Islet precursor cell (in vitro differentiated cells): ENCODE data around the gene OR6K2.
"Not testable (repeated sequence)": the region's sequence is repeated elsewhere in the genome, so short reads cannot be mapped to it uniquely, and the experiment has no call there.

Experiments used
- DNase-seq: peaks from one replicate; pipeline ENCODE4 v3.0.0-alpha.2; 2018

Gene OR6K2, protein sequence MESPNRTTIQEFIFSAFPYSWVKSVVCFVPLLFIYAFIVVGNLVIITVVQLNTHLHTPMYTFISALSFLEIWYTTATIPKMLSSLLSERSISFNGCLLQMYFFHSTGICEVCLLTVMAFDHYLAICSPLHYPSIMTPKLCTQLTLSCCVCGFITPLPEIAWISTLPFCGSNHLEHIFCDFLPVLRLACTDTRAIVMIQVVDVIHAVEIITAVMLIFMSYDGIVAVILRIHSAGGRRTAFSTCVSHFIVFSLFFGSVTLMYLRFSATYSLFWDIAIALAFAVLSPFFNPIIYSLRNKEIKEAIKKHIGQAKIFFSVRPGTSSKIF

DNA sequence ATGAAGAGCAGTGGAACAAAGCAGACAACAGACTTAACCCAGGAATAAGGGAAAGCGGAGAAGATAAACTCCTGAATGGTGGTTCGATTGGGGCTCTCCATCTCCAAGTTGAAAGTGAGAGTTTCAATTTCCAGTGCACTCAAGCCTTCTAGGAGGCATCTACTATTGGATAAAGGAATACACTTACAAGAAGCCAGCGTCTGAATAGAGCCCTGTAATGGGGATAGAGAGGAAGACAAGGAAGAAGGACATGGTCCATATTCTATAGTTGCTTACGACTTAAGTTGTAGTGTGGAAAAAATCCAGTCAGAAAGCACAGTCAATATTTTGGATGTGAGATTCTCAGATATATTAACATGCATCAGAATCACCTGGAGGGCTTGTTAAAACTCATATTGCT lies at the start of gene OR6K2:
Gene OR6K2, minus strand, starts transcription at position 101 of the 400 bp plus-strand sequence. Its CDS starts 0 bp downstream, at position 101.
- no peak for DNase-seq

DNA sequence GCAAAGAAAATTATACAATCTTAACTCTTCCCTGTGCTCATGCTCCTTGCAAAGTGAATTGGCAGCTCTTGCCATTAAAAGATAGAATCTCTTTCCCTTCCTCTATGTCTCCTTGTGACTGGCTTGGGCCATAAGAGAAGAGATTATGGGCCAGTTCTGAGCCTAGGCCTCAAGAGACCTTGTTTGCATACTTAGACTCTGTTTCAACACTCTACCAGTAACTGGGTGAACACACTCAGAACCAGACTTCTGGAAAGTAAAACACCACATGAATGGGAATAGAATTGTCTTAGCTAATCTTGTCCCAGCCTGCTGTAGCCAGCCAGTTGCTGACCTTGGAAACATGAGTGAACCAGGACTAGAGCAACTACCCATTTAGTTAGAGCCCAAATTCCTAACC lies 35.4 kb upstream of the OR6K2 start:
- no peak for DNase-seq

DNA sequence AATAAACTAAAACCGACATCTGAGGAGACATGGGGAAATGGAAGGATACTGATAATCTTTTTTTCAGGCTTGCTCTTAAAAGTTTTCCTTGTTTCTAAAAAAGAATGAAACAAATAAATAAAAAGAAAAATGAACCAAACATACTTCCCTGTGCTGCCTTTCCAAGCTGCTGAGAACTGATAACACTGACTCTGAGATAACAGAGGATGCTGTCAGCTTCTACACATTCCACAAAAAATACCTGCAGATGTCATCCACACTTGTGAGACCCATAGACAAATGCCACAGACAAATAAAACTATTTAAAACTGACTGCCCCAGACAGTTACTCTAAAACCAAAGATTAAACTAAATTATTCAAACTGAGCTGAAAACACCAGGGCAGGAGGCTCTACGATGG lies 32.1 kb upstream of the OR6K2 start:
- no peak for DNase-seq

DNA sequence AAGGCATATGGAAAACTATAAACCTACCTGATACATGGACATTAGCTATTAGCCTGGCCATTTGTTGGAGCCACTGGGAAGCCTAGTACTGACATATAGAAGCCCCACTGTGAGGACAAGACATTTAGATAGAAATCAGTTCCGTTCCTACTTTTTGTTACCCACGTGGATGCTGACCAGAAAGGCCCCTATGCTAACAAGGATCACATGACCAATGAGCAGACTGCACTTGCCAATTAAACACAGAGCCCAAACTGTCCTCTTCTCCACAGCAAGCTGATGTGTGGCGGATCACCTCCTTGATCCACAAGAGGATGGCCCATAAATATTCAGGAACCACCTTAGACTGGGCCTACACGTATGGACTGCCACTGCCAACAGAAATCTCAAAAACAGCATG lies 31.3 kb upstream of the OR6K2 start:
- DNase-seq: no peak

DNA sequence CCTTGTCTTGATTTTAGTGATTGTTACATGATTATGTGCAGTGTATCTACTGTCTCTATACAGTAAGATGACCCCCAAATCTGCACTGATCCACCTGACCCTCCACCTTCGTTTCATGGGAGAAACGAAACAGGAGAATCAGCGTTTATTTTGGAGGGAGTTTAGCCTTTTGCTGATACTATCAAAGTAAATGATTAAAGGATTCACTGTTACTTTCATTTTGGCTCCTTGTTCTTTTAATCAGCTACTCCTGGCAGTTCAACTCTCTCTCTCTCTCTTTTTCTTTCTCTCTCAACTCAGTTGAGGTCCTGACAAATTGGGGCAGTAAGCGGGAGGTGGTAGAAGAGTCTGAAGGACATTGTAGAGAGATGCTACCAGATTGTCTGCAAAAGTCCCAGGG lies 30.0 kb upstream of the OR6K2 start:
- DNase-seq: no peak

DNA sequence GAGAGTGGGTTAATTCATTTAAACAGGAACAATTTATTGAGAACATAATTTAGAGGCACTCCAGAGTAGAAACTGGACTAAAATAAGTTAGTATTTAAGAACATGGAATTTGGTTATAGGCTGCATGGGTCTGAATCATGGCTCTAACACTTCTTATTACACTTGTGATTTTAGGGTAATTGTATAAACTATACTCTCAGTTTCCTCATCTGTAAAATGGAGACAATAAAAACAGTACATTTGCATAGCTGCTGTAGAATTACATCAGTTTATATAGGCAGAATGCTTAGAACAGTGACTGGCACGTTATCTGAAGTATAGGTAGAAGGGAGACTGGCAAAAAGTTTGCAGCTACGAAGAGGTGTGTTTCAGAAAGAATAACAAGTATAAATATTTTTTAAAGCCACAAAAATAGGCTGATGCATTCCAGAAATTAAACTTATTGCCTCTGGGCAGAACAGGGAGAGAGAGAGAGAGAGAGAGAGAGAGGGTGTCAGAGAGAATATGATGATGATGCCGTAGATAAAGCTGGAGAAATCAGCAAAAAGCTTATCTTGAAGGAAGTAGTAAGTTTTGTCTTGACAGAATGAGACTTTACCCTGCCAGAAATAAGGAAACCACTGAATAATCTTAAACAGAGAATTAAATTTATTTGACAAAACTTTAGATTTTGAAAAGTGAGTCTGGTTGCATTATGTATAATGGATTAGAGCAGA lies 28.2 kb upstream of the OR6K2 start:
- no peak for DNase-seq

DNA sequence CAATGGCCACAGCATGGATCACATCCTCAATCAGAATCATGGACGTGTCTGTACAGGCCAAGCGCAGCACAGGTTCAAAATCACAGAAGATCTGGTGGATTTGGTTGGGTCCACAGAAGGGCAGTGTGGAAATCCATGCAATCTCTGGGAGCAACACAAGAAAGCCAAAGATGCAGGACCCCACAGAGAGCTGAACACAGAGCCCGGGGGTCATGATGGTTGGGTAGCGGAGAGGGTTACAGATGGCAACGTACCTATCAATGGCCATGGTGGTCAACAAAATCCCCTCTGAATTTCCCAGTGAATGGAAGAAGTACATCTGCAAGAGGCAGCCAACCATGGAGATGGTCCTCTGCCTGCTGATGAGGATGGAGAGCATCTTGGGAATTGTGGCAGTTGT lies 24.0 kb upstream of the OR6K2 start:
- DNase-seq: no peak

DNA sequence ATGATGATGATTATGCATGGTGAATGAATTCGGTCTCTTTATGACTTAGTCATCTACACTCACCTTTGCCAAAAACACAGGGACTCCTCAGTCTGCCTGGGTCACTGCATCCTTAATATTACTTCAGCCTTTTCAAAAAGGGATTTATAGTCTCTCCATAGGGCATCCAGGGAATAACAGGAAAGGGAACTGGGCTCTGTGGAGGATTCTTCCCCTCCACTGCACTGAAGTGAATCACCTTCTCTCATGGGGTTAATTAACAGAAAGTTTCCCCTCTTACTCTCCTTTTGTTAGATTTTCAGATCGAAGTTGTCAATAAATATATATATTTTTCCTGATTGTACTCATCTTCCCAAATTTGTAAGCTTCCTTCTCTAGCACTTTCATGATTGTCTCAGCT lies 20.2 kb upstream of the OR6K2 start, which contains the start of gene OR6K3:
Gene OR6K3, minus strand, starts transcription at position 101 of the 400 bp plus-strand sequence. CDS start 2,605 bp downstream, outside the sequence.
- DNase-seq: no peak

DNA sequence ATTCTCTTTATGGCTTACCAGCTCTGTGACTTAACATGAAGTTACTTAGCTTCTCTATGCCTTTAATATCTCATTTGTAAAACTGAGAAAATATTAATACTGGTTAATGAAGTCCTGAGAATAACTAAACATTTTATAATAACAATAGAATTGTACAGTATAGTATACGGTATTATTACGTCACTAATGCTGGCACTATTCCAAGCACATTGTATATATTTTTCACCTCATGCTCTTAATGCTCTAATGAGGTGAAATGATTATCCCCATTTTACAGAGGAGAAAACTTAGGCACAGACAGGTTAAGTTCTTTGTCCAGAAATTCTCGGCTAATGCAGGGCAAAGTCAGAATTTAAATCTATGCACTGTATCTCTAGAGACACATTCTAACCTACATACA lies 19.2 kb upstream of the OR6K2 start:
- DNase-seq: no peak

DNA sequence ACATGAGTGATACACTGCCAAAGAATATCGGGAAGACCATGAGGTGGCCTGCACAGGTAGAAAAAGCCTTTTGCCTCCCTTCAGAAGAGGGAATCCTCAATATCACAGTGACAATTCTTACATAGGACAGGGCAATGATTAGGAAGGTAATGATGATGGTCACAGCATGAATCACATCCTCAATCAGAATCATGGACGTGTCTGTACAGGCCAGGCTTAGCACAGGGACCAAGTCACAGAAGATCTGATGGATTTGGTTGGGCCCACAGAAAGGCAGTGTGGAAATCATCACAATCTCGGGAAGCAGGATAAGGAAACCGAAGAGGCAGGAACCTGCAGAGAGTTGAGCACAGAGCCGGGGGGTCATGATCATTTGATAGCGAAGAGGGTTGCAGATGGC lies 16.9 kb upstream of the OR6K2 start:
- no peak for DNase-seq

DNA sequence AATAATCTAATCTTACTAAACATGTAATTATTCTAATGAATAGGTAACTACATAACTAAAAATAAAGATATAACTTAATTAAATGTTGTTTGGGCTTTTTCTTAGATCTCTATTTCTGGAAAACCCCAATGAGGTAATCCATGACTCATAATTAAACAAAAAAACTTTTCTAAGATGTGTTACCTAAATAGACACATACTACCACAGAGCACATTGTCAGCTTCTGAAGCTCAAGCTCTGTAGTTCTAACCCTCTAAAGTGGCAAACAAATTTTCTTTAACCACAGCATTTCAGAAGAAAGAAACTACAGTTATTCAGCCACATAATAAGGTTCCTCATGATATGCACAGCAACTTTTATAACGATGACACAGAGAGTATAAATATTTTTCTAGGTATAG lies 15.9 kb upstream of the OR6K2 start:
- DNase-seq: no peak

DNA sequence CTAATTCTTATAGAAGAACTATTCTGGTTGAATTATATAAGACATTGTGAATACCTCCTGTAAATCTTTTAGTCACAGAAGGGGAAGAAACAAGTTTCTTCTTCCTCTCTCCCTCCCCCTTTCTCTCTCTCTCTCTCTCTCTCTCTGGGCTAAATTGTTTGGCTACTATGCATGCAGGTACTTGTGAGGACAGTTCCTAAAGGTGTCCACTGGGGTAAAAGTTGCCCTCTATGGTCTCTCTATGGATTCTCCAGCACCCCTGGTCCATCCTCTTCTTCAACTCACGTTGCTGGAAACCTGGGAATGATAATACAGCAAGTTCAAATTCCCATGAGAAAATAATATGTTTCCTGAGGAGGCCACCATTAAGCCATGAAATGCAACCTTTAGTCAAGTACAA lies 14.3 kb upstream of the OR6K2 start:
- DNase-seq: no peak

DNA sequence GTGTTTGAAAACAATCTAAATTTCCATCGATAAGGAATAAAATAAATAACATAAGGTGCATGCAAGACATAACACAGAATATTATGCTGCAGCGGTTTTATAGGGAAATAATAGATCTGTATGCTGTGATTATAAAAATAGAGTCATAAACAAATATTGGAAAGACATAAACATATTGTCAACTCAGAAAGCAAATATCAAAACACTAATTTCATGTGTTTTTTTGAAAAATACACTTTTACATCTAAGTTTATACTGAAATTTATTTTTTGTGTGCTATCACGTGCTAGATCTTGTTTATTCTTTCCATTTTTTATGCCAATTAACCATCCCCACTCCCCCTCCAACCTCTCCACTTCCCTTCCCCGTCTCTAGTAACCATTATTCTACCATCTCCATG lies 10.6 kb upstream of the OR6K2 start:
- DNase-seq: no peak

DNA sequence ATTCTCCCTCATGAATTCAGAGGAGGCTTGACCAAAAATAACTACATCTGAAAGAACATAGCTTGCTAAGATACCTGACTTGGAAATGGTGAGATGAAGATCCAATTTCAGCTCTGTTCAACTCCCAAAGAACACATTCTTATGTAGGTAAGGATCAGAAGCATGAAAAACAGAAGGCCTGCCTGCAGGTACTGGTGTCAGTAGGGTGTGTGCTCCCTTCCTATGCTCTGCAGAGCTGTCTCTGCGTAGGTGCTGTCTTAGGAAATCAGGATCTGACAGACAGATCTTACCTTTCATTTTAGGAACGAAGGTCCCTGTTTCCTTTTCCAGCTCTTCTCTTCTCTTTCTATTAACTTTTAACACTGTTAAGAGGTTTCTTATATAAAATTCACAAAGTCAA lies 5.6 kb upstream of the OR6K2 start:
- DNase-seq: no peak

DNA sequence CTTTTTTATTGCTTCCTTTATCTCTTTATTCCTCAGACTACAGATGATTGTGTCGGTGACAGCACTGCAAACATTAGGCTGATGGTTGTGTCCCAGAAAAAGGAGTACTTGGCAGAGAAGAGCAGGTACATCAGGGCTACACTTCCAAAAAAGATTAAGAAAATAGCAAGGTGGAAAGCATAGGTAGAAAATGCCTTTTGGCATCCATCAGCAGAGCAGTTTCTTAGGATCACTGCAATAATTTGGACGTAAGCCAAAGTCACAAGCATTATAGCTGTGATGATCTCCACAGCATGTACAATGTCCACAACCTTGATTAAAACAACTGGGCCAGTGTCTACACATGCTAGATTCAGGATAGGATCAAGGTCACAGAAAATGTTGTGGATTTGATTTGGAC lies 5.9 kb downstream of the OR6K2 start:
- DNase-seq: no peak

DNA sequence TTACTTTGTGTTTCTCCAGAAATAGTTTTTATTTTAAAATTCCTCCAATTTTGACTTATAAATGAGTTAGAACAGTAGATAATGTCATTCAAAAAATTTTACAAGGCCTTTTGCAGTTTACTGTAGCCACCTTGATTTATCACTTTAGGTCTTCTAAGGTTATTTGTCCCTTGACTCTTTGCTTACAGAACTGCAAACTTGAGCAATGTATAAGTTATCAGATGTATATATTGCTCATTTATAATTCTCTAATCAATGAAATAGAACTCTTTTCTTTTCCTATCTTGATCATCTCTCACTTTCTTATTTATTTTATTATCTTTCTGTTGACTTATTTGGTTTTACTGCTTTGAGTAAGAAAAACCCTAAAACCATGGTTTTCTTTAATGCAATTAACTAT lies 8.1 kb downstream of the OR6K2 start:
- no peak for DNase-seq

DNA sequence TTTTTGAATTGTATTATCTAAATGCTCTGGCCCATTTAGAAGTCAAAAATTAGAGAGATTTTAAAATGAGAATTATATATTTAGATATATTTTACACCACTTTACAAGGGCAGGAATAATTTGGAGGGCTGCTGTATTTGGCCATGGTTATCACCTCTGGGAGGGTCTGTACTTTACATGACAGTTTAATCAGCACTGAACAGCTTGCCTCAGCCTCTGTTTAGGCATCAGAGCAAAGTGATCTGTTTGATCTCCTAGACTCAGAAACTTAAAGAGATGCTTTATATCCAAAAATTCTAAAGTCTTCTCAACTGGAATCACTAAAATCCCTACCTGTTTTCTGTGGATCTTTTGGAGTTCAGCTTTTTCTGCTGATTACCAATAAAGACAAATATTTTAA lies 8.5 kb downstream of the OR6K2 start:
- DNase-seq: no peak

DNA sequence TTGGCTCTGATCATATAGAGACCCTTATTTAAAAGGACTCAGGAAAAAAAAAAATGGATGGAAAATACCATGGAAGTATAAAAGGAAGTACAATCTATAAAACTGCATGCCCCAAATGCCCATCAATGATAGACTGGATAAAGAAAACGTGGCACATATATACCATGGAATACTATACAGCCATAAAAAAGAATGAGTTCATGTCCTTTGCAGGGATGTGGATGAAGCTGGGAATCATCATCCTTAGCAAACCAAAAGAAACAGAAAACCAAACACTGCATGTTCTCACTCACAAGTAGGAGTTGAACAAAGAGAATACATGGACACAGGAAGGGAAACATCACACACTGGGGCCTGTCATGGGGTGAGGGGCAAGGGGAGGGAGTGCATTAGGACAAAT lies 9.3 kb downstream of the OR6K2 start:
- not testable (repeated sequence) for DNase-seq

DNA sequence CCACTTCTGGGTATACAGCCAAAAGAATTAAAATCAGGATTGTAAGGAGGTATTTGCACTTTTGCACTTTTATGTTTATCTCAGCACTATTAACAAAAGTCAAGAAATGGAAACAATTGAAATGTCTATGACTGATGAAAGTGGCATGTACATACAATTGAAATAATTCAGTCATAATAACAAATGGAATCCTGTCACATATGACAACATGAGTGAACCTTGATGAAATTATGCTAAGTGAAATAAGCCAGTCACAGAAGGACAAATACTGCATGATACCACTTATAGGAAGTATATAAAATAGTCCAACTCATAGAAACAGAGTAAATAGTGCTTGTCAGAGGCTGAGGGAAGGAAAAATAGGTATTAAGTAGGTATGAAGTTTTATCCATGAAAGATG lies 10.6 kb downstream of the OR6K2 start:
- no peak for DNase-seq

DNA sequence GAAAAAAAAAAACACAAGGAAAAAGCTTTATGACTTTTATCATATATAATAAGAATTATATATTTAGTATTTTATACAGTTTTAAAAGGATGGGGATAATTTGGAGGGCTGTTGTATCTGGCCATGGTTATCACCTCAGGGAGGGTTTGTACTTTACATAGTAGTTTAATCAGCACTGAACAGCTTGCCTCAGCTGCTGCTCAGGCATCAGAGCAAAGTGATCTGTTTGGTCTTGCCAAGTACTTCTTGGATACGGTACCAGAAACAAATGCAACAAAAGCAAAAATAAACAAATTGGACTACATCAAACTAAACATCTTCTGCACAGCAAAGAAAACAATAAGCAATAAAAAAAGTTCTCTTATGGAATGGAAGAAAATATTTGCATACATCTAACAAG lies 11.3 kb downstream of the OR6K2 start:
- DNase-seq: no peak

DNA sequence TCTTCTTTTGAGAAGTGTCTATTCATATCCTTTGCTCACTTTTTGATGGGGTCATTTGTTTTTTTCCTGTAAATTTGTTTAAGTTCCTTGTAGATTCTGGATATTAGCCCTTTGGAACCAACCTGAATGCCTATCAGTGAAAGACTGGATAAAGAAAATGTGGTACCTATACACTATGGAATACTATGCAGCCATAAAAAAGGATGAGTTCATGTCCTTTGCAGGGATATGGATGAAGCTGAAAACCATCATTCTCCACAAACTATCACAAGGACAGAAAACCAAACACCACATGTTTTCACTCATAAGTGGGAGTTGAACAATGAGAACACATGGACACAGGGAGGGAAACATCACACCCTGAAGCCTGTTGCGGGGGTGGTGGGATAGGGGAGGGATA lies 12.1 kb downstream of the OR6K2 start:
- DNase-seq: not testable (repeated sequence)

DNA sequence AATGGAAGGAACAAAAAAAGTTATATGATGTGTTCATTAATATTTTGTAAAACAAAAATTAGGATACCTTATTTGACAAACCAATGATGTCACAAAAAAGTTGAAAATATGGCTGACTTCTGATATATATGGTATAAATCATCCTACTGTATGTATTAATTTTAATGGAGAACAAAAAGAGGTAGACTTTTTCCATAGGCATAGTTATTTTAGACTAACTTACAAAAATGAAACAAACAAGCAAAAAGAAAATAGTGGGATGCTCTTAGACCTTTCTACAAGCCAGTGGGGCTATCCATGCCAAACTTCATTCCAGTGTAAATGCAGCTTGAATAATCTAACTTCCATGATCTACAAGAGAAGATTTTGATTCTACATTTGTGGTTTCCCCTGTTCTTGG lies 13.4 kb downstream of the OR6K2 start:
- DNase-seq: no peak

DNA sequence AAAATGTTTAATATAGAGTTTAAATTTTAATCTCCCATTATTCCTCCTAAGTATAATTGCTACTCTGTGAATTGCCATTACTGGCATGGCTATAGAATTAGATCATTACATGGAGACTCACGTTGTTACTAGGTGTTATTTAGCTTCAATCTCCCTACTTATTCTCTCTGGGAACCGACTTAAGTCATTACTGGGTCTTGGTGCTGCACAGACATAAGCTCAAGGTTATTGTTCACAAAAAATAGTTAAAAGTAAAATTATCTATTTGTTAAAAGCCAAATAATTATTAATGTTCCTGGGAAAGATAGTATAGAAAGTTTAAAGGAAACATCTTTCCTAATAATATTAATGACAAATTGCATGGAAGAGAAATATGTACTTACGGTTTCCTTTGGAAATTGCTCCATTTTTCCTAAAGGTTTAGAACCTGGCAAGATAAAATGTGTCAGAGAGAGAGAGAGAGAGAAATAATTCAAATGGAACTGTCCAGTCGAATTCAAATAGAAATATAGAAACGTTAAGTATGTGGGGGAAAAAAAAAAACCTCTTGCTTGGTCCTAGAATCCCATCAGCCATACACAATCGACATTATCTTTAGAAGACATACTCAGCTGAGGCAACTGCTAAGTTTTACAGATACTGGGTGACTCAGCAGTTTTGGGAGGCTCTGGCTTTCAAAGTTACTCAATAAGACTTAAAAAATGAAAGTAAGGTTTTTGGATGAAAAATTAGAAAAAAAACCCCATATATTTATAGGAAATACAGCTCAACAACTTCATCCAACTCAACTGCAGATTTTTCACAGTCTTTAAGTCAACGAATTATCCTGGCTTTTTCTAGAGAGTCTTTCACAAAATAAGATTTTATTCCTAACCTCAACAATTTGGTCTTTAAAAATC lies 14.1 kb downstream of the OR6K2 start, which contains the start of gene SPTA1:
Gene SPTA1, minus strand, starts transcription at position 605 of the 899 bp plus-strand sequence. Its CDS starts 198 bp downstream, at position 407.
- no peak for DNase-seq
